Uterus (tissue), 4 donors: Measurements from ENCODE around the gene UBQLN1. TPM values are rescaled to one million over a fixed set of nuclear protein-coding genes. Genes with fewer than 3 reads are reported as not detected.

Experiments
- DNase-seq, 2 donors: peaks; one replicate each; pipeline ENCODE4 v3.0.0-alpha.2; 2019 to 2020
- H3K27ac ChIP-seq, 2 donors: fragments of 200-600 bp; sonication (generic); 1 replicate in 1 of 2; 2 replicates in 1 of 2; pipeline ENCODE4 v1.5.1; 2016 to 2018
- H3K27me3 ChIP-seq, 2 donors: fragments of 200-600 bp; sonication (generic); one replicate each; pipeline ENCODE4 v1.5.1; 2018 to 2019; ENCODE audit warnings: control low read depth in 1 of 2
- H3K36me3 ChIP-seq, 2 donors: fragments of 200-600 bp; sonication (generic); one replicate each; pipeline ENCODE4 v1.5.1; 2019; ENCODE audit warnings: control low read depth in 1 of 2
- H3K4me1 ChIP-seq, 2 donors: fragments of 200-600 bp; sonication (generic); one replicate each; pipeline ENCODE4 v1.5.1; 2018 to 2019; ENCODE audit warnings: control low read depth in 1 of 2
- H3K4me3 ChIP-seq, 2 donors: fragments of 200-600 bp; sonication (generic); 1 replicate in 1 of 2; 2 replicates in 1 of 2; pipeline ENCODE4 v1.5.1; 2018 to 2019; ENCODE audit warnings: mild to moderate bottlenecking in 1 of 2
- H3K9me3 ChIP-seq, 2 donors: fragments of 200-600 bp; sonication (generic); one replicate each; pipeline ENCODE4 v1.5.1; 2019; ENCODE audit warnings: control low read depth in 1 of 2
- POLR2A ChIP-seq, 2 donors: fragments of 450-650 bp; IDR thresholded peaks; one replicate each; pipeline ENCODE4 v1.6.1; 2016; ENCODE audit warnings: antibody characterized with exemption in 2 of 2, mild to moderate bottlenecking in 1 of 2, moderate library complexity in 1 of 2
- intact Hi-C: fragments of 100-400 bp; cut with DNase I; formaldehyde crosslinking; loops from one replicate; pipeline ENCODE4 v1.15.1; 2023; ENCODE audit warnings: low total_unique reads
- total RNA-seq, 4 donors: library from RNA; depleted of rRNA in 3 of 4; stranded (reverse); fragments of >200 nt in 3 of 4; gene quantifications; one replicate each; pipeline versions ENCODE4 v1.1.0 to v1.2.4, GENCODE V29; 2014 to 2023
- TF ChIP-seq, protein P1 (sequence below), 4 experiments: fragments of 200-600 bp in 2 of 4; fragments of 450-650 bp in 2 of 4; sonication (generic) in 2 of 4; IDR thresholded peaks; one replicate each; pipeline ENCODE4 v1.5.1; 2016 to 2019; ENCODE audit warnings: antibody characterized with exemption in 4 of 4, mild to moderate bottlenecking in 2 of 4, moderate library complexity in 1 of 4
- donor health status: DM: yes; HTN: yes; CAD: no.

The UBQLN1 gene
- total RNA-seq, 4 donors from 2014 or later: 66.8 to 155 (median 98.1) TPM

DNA sequence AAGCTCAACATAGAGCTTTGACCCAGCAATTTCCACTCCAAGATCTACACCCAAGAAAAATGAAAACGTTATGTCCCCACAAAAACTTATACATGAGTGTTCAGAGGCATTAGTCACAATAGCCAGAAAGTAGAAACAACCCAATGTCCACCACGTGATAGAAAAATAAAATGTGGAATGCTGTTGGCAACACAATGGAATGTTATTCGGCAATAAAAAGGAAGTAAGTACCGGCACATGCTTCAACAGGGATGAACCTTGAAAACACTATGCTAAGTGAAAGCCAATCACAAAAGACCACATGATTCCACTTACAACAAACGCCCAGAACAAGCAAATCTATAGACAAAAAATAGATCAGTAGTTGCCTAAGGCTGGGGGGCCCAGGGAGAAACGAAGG lies 6.0 kb downstream of the UBQLN1 start:
- intact Hi-C loops: no loop called here
- TF ChIP-seq POLR2A (IDR thresholded peaks at IDR 0.05): no peak
- TF ChIP-seq, protein P1, sequence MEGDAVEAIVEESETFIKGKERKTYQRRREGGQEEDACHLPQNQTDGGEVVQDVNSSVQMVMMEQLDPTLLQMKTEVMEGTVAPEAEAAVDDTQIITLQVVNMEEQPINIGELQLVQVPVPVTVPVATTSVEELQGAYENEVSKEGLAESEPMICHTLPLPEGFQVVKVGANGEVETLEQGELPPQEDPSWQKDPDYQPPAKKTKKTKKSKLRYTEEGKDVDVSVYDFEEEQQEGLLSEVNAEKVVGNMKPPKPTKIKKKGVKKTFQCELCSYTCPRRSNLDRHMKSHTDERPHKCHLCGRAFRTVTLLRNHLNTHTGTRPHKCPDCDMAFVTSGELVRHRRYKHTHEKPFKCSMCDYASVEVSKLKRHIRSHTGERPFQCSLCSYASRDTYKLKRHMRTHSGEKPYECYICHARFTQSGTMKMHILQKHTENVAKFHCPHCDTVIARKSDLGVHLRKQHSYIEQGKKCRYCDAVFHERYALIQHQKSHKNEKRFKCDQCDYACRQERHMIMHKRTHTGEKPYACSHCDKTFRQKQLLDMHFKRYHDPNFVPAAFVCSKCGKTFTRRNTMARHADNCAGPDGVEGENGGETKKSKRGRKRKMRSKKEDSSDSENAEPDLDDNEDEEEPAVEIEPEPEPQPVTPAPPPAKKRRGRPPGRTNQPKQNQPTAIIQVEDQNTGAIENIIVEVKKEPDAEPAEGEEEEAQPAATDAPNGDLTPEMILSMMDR (IDR thresholded peaks at IDR 0.05): no peak
- no peaks in the 10 kb centered on the region for H3K9me3 ChIP-seq
- no peak for DNase-seq
- H3K36me3 ChIP-seq: no peaks in the 10 kb centered on the region
- peak overlapping the region in 1 of 2 donors; percentile 67 for H3K27ac ChIP-seq
- no peak overlapping the region for H3K4me3 ChIP-seq
- H3K4me1 ChIP-seq: no peaks in the 10 kb centered on the region
- H3K27me3 ChIP-seq: no peaks in the 10 kb centered on the region

DNA sequence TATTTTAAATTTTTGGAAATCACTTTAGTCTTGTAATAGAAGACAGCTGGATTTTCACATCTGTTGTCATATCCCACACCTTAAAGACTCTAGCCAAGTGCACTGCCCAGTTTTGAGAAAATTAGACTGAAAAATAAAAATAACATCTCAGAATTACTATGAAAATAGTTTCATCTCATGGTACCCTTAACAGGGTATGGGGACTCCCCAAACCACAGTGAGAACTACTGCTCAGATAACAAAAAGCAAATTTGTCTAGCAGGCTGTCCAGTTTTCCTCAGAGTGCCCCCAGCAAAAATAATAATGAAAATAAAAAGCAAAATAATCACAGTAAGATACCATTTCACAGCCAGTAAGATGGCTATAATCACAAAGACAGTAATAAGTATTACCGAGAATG lies 6.5 kb downstream of the UBQLN1 start:
- H3K36me3 ChIP-seq: no peaks in the 10 kb centered on the region
- DNase-seq: no peak
- H3K27ac ChIP-seq: peak overlapping the region in 1 of 2 donors; percentile 67
- H3K27me3 ChIP-seq: no peaks in the 10 kb centered on the region
- no peak for TF ChIP-seq POLR2A (IDR thresholded peaks at IDR 0.05)
- TF ChIP-seq, protein P1 (IDR thresholded peaks at IDR 0.05): no peak
- H3K9me3 ChIP-seq: no peaks in the 10 kb centered on the region
- intact Hi-C loops: no loop called here
- no peak overlapping the region for H3K4me3 ChIP-seq
- H3K4me1 ChIP-seq: no peaks in the 10 kb centered on the region

DNA sequence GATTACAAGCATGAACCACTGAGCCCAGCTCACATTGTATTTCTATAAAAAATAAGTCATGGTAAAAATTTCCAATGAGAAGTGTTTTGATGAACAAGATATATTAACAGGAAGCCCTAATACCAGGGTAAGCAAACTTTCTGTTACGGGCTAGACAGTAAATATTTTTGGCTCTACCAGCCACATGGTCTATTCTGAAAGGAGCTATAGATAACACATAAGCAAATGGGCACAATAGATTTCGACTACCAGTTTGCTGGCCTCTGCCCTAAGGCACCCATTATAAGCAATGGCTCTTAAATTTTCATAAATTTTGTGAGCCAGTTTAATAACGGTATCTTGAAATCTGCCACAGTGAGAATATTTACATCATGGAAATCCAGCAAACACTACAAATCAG lies 8.1 kb downstream of the UBQLN1 start:
- Histone ChIP-seq H3K4me3 (no peak overlapping the region), H3K36me3 (no peaks in the 10 kb centered on the region), H3K4me1 (no peaks in the 10 kb centered on the region), H3K27ac (no peak overlapping the region), H3K9me3 (no peaks in the 10 kb centered on the region), H3K27me3 (no peaks in the 10 kb centered on the region)
- intact Hi-C loops: no loop called here
- no peak for TF ChIP-seq POLR2A (IDR thresholded peaks at IDR 0.05)
- TF ChIP-seq, protein P1 (IDR thresholded peaks at IDR 0.05): no peak
- DNase-seq: no peak

DNA sequence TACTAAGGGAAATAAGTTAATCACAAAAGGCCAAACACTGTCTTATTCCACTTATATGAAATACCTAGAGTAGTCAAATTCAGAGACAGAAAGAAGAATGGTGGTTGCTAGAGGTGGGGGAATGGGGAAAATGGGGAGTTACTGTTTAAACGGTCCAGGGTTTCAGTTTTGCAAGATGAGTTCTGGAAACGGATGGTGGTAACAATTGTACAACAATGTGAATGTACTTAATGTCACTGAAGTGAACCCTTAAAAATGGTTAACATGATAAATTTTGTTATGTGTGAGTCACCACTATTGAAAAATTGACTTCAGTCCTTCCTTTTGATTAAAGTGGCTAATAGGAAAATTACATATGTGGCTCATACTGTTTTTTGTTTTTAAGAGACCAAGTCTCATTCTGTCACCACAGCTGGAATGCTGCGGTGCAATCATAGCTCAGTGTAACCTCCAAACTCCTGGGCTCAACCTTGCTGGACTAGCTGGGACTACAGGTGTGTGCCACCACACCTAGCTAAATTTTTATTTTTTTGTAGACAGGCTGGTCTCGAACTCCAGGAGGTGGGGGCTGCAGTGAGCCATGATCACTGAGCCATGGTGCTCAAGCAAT lies 8.7 kb downstream of the UBQLN1 start:
- no peak for DNase-seq
- H3K9me3 ChIP-seq: no peaks in the 10 kb centered on the region
- H3K4me3 ChIP-seq: no peak overlapping the region
- no peak overlapping the region for H3K27ac ChIP-seq
- no peaks in the 10 kb centered on the region for H3K4me1 ChIP-seq
- no peaks in the 10 kb centered on the region for H3K27me3 ChIP-seq
- H3K36me3 ChIP-seq: no peaks in the 10 kb centered on the region
- intact Hi-C loops: no loop called here
- TF ChIP-seq, protein P1 (IDR thresholded peaks at IDR 0.05): no peak
- no peak for TF ChIP-seq POLR2A (IDR thresholded peaks at IDR 0.05)

DNA sequence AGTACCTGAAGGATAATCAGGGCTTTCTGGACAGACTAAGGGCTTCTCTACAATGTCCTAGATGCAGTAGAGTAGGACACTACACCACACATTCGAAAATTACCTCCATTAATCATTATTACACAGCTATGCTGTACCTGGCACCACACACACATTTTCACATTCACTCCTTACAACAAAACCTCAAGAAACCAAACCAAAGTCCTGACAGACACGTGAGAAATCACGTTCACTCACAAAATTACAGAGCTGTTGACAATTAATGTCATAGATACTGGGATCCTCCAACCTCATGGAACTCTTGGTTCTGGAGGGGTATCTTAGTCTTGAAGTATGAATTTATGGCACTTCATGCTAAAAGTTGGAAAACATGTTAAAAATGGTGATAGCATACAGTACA lies 16.3 kb downstream of the UBQLN1 start:
- intact Hi-C loops: no loop called here

More for the DNA sequence above, 16.3 kb downstream of the UBQLN1 start:
- Histone ChIP-seq H3K27me3 (no peaks in the 10 kb centered on the region), H3K4me3 (no peak overlapping the region), H3K9me3 (no peaks in the 10 kb centered on the region), H3K27ac (no peak overlapping the region), H3K36me3 (no peaks in the 10 kb centered on the region), H3K4me1 (no peaks in the 10 kb centered on the region)
- TF ChIP-seq, protein P1 (IDR thresholded peaks at IDR 0.05): no peak
- no peak for DNase-seq
